ENCODE results near the gene LAMC2. TPM values are rescaled to one million over a fixed set of nuclear protein-coding genes. Genes with fewer than 3 reads are reported as not detected.

LAMC2 gene
- total RNA-seq, 4 donors from 2014 or later: 2.4 to 4.2 (median 2.8) TPM

DNA sequence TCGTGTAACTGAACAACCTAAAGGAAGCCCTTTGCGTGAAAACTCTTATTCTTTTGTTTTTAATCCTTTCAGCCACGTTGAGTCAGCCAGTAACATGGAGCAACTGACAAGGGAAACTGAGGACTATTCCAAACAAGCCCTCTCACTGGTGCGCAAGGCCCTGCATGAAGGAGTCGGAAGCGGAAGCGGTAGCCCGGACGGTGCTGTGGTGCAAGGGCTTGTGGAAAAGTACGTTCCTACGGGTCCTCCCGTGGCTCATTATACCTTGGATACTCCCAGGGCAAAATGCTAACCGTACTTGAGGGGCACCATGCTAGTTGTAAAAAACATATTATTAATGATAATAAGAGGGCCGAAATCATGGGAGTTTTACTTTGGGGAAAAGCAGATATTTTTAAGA, 49.4 kb downstream of the LAMC2 start:
- TF ChIP-seq CTCF (IDR thresholded peaks at IDR 0.05; ENCODE audit: low read depth): no peak

GRCh38 chr1:183236158-183236725, 50.2 kb downstream of the LAMC2 start:
- no peak for TF ChIP-seq CTCF (IDR thresholded peaks at IDR 0.05; ENCODE audit: low read depth)

- TF ChIP-seq CTCF (IDR thresholded peaks at IDR 0.05; ENCODE audit: low read depth): no peak
These were observed 51.0 kb downstream of the LAMC2 start for GRCh38 chr1:183237046-183237445.

DNA sequence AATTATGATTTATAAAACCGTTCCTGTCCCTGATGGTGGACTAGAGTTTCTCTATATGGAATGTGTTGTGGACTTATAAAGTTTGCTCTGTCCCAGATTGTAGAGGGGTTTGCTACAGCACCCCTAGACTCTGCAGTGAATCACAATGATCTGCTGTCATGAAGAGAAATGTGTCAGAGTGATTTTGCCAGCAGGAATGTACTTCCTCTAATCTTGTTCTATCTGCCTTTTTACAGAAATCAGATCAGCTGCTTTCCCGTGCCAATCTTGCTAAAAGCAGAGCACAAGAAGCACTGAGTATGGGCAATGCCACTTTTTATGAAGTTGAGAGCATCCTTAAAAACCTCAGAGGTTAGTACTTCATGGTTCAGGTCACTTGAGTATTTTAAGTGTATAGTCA, 52.0 kb downstream of the LAMC2 start:
- no peak for TF ChIP-seq CTCF (IDR thresholded peaks at IDR 0.05; ENCODE audit: low read depth)

DNA sequence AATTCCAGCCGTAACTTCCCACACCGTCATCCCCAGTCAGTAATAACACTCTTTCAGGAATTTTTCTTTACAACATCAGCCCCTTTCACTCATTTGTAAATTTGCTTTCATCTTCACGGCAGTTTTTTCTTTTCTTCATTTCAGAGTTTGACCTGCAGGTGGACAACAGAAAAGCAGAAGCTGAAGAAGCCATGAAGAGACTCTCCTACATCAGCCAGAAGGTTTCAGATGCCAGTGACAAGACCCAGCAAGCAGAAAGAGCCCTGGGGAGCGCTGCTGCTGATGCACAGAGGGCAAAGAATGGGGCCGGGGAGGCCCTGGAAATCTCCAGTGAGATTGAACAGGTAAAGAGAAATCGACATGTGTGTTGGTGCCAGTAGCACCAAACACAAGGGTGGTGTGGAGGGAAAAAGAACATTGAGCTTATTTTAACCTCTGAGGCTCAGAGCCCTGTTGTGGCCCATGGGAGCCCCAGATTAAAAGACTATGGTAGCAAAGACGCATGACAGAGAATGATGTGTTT, 53.2 kb downstream of the LAMC2 start:
- no peak for TF ChIP-seq CTCF (IDR thresholded peaks at IDR 0.05; ENCODE audit: low read depth)

GRCh38 chr1:183239793-183240525, 53.9 kb downstream of the LAMC2 start:
- no peak for TF ChIP-seq CTCF (IDR thresholded peaks at IDR 0.05; ENCODE audit: low read depth)

- TF ChIP-seq CTCF (IDR thresholded peaks at IDR 0.05; ENCODE audit: low read depth): no peak
These were observed 54.4 kb downstream of the LAMC2 start for GRCh38 chr1:183240526-183240825.

All from subcutaneous adipose tissue (tissue), 4 donors.